Spleen (tissue), 11 donors: ENCODE data around the gene PPP2R5C. TPM values are rescaled to one million over a fixed set of nuclear protein-coding genes. Genes with fewer than 3 reads are reported as not detected.
A peak's percentile ranks its signal among the peaks of the same experiment; 100 is the strongest.

Source experiments
- DNase-seq: peaks from one replicate; pipeline ENCODE4 v3.0.0-alpha.2; 2020
- H3K27ac ChIP-seq, 8 donors: fragments of 200-600 bp; sonication (generic) in 7 of 8; 1 replicate in 4 of 8; 2 replicates in 4 of 8; pipeline versions ENCODE4 v1.5.0 to v1.8.0; 2016 to 2021; ENCODE audit warnings: inconsistent platforms in 4 of 8, mild to moderate bottlenecking in 4 of 8, moderate library complexity in 1 of 8
- H3K27me3 ChIP-seq, 7 donors: fragments of 200-600 bp; sonication (generic) in 6 of 7; replicated peaks in 1 of 7; 1 replicate in 4 of 7; 2 replicates in 3 of 7; pipeline versions ENCODE4 v1.5.0 to v1.8.0; 2016 to 2021; ENCODE audit warnings: inconsistent platforms in 3 of 7, mild to moderate bottlenecking in 1 of 7
- H3K36me3 ChIP-seq, 6 donors: fragments of 200-600 bp; sonication (generic) in 5 of 6; 1 replicate in 4 of 6; 2 replicates in 2 of 6; pipeline versions ENCODE4 v1.5.0 to v1.8.0; 2016 to 2021; ENCODE audit warnings: inconsistent platforms in 2 of 6
- H3K4me1 ChIP-seq, 6 donors: fragments of 200-600 bp; sonication (generic) in 5 of 6; 1 replicate in 3 of 6; 2 replicates in 3 of 6; pipeline versions ENCODE4 v1.5.0 to v1.8.0; 2016 to 2021; ENCODE audit warnings: inconsistent platforms in 3 of 6
- H3K4me3 ChIP-seq, 8 donors: fragments of 200-600 bp; sonication (generic) in 7 of 8; 1 replicate in 4 of 8; 2 replicates in 4 of 8; pipeline versions ENCODE4 v1.5.0 to v1.8.0; 2016 to 2021; ENCODE audit warnings: inconsistent platforms in 4 of 8, mild to moderate bottlenecking in 4 of 8, moderate library complexity in 2 of 8
- H3K9me3 ChIP-seq, 8 donors: fragments of 200-600 bp; sonication (generic) in 7 of 8; 1 replicate in 4 of 8; 2 replicates in 4 of 8; pipeline versions ENCODE4 v1.5.0 to v1.8.0; 2016 to 2021; ENCODE audit warnings: inconsistent platforms in 4 of 8
- POLR2A ChIP-seq, 3 donors: fragments of 450-650 bp; IDR thresholded peaks; one replicate each; pipeline ENCODE4 v1.5.1; 2017; ENCODE audit warnings: antibody characterized with exemption in 3 of 3, mild to moderate bottlenecking in 1 of 3
- POLR2AphosphoS5 ChIP-seq, 3 donors: sonication (generic); formaldehyde crosslinking; IDR thresholded peaks; one replicate each; pipeline ENCODE4 v1.5.1; 2017; ENCODE audit warnings: antibody characterized with exemption in 3 of 3
- WGBS, 5 donors: extraction: QIAGEN DNeasy Blood & Tissue Kit in 3 of 5; methylation state at CpG; one replicate each; pipeline versions ENCODE4 v1.1.5 to v1.1.7; 2013 to 2018; 5-methylcytosine and 5-hydroxymethylcytosine counted together
- intact Hi-C: fragments of 100-400 bp; cut with DNase I; formaldehyde crosslinking; loops from one replicate; pipeline ENCODE4 v1.15.0; 2023; ENCODE audit warnings: low total_unique reads
- polyA plus RNA-seq, 3 donors: library from polyadenylated mRNA; stranded (reverse); fragments of 200-250 nt; gene quantifications; one replicate each; pipeline ENCODE4 v1.2.1, GENCODE V29; 2013
- total RNA-seq, 7 donors: library from RNA; depleted of rRNA in 3 of 7; stranded (reverse); fragments of >200 nt in 3 of 7; fragmentation: NEBNext Ultra II Directional in 4 of 7; extraction: Animal tissue kit (Norgen Biotek cat#: 25700) in 4 of 7; gene quantifications; one replicate each; pipeline versions ENCODE4 v1.1.0 to v1.2.1, GENCODE V29; 2016 to 2021
- TF ChIP-seq, protein P1 (sequence below), 11 experiments: fragments of 200-600 bp in 7 of 11; fragments of 450-650 bp in 4 of 11; sonication (generic) in 4 of 11; IDR thresholded peaks in 8 of 11; conservative IDR thresholded peaks in 3 of 11; 1 replicate in 7 of 11; 2 replicates in 4 of 11; pipeline versions ENCODE4 v1.4.0 to v1.8.0; 2016 to 2021; ENCODE audit warnings: antibody characterized with exemption in 11 of 11, inconsistent platforms in 4 of 11, mild to moderate bottlenecking in 1 of 11
- donor health status: healthy with polysubstance abuse.
- donor health status: DM: no; HTN: no; CAD: no; lungs with moderate emphysema.
- donor health status: DM: no; HTN: no; CAD: no.
- donor health status: Bipolar disorder and iron deficiency.
- donor health status: healthy.
- donor health status: DM: no; HTN: no; CAD: no.
- donor health status: DM: yes; HTN: yes; CAD: no.

The PPP2R5C gene
- total and polyA plus RNA-seq, 10 donors = 80.8 to 322 (median 198) TPM

- TF ChIP-seq, protein P1, sequence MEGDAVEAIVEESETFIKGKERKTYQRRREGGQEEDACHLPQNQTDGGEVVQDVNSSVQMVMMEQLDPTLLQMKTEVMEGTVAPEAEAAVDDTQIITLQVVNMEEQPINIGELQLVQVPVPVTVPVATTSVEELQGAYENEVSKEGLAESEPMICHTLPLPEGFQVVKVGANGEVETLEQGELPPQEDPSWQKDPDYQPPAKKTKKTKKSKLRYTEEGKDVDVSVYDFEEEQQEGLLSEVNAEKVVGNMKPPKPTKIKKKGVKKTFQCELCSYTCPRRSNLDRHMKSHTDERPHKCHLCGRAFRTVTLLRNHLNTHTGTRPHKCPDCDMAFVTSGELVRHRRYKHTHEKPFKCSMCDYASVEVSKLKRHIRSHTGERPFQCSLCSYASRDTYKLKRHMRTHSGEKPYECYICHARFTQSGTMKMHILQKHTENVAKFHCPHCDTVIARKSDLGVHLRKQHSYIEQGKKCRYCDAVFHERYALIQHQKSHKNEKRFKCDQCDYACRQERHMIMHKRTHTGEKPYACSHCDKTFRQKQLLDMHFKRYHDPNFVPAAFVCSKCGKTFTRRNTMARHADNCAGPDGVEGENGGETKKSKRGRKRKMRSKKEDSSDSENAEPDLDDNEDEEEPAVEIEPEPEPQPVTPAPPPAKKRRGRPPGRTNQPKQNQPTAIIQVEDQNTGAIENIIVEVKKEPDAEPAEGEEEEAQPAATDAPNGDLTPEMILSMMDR (IDR thresholded peaks at IDR 0.05 in 8 of 11, conservative IDR thresholded peaks at IDR 0.05 in 3 of 11) = peak in 1 of 11 experiments; percentile 3
- TF ChIP-seq POLR2A (IDR thresholded peaks at IDR 0.05) (peak; percentile 36 to 75 (median 70)), POLR2AphosphoS5 (IDR thresholded peaks at IDR 0.05) (peak; percentile 35 to 98 (median 86))
- Histone ChIP-seq H3K4me1 (peaks cover 38 to 65% (median 55%) of the 10 kb centered on the region in 6 donors), H3K27ac (peak overlapping the region; percentile 93 to 100 (median 99)), H3K27me3 (no peaks in the 10 kb centered on the region), H3K9me3 (peaks cover 0 to 5% (median 0%) of the 10 kb centered on the region in 8 donors), H3K4me3 (peak overlapping the region; percentile 33 to 80 (median 54)), H3K36me3 (peaks cover 0 to 28% (median 2%) of the 10 kb centered on the region in 6 donors)
- DNase-seq = peak; percentile 94
- WGBS, 5 donors = 0 to 1% (median 0%) methylated on average over 23 of the region's 23 CpGs
- intact Hi-C loops = no loop called here
These were observed 48.4 kb downstream of the PPP2R5C start for GRCh38 chr14:101809671-101810514.

- no peaks in the 10 kb centered on the region for H3K27me3 ChIP-seq
- H3K36me3 ChIP-seq = peaks cover 0 to 38% (median 5%) of the 10 kb centered on the region in 6 donors
- H3K4me3 ChIP-seq = peak overlapping the region; percentile 18 to 80 (median 54)
- H3K4me1 ChIP-seq = peaks cover 41 to 76% (median 66%) of the 10 kb centered on the region in 6 donors
- no peak for DNase-seq
- peaks cover 0 to 4% (median 0%) of the 10 kb centered on the region in 8 donors for H3K9me3 ChIP-seq
- H3K27ac ChIP-seq = peak overlapping the region; percentile 93 to 100 (median 99)
- intact Hi-C loops = no loop called here
- WGBS, 5 donors = 58 to 70% (median 63%) methylated on average over 5 of the region's 5 CpGs
- TF ChIP-seq POLR2AphosphoS5 (IDR thresholded peaks at IDR 0.05) (no peak), POLR2A (IDR thresholded peaks at IDR 0.05) (no peak)
- TF ChIP-seq, protein P1 (IDR thresholded peaks at IDR 0.05 in 8 of 11, conservative IDR thresholded peaks at IDR 0.05 in 3 of 11) = no peak
These were observed 49.5 kb downstream of the PPP2R5C start for GRCh38 chr14:101810897-101811621.

- Histone ChIP-seq H3K27ac (peak overlapping the region; percentile 93 to 100 (median 99)), H3K9me3 (no peaks in the 10 kb centered on the region), H3K27me3 (no peaks in the 10 kb centered on the region), H3K36me3 (peaks cover 0 to 42% (median 5%) of the 10 kb centered on the region in 6 donors), H3K4me3 (peak overlapping the region in 3 of 8 donors; percentile 3 to 80 (median 57)), H3K4me1 (peaks cover 44 to 86% (median 71%) of the 10 kb centered on the region in 6 donors)
- intact Hi-C loops = no loop called here
- 74 to 83% (median 81%) methylated on average over 11 of the region's 11 CpGs for WGBS, 5 donors
- DNase-seq = no peak
- TF ChIP-seq POLR2A (IDR thresholded peaks at IDR 0.05) (no peak), POLR2AphosphoS5 (IDR thresholded peaks at IDR 0.05) (no peak)
- TF ChIP-seq, protein P1 (IDR thresholded peaks at IDR 0.05 in 8 of 11, conservative IDR thresholded peaks at IDR 0.05 in 3 of 11) = no peak
These were observed 50.6 kb downstream of the PPP2R5C start for GRCh38 chr14:101812071-101812470.
